ENCODE results near the gene PEPD.
A peak's percentile ranks its signal among the peaks of the same experiment; 100 is the strongest.

Gene PEPD

DNA sequence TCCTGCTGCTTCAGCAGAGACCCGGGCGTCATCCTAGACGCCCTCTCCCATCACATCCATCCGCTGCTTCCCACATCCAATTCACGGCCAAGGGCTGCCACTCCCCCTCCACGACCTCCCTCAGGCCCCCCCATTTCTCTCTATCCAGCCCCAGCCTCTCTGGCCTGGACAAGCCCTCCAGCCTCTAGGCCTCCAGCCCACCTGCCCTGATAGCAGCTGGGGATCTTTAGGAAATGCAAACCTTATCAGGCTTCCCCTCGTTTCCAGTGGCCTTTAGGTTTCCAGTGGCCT lies 51.6 kb downstream of the PEPD start:
- no peak overlapping the region for H3K4ac ChIP-seq (ENCODE audit: low read depth in 1 of 2, low read length in 2 of 2)
- 88% methylated on average over 7 of the region's 7 CpGs for WGBS
- no peak overlapping the region for H2BK12ac ChIP-seq (ENCODE audit: low read length in 2 of 2)
- H2AK5ac ChIP-seq (ENCODE audit: low read length, severe bottlenecking), result no peak overlapping the region
- no peak overlapping the region for H2BK5ac ChIP-seq (ENCODE audit: low read depth, low read length, poor library complexity, severe bottlenecking)
- H4K8ac ChIP-seq (ENCODE audit: low read length), result no peak overlapping the region
- no peak overlapping the region for H3K27ac ChIP-seq (ENCODE audit: low read length, poor library complexity, severe bottlenecking)
- H3K9me3 ChIP-seq (ENCODE audit: control insufficient read depth, low read length), result no peaks in the 10 kb centered on the region
- no peaks in the 10 kb centered on the region for H3K27me3 ChIP-seq (ENCODE audit: control insufficient read depth in 1 of 2, insufficient read depth in 1 of 2, low read length in 2 of 2)
- no peaks in the 10 kb centered on the region for H3K79me1 ChIP-seq (replicated peaks; ENCODE audit: low read length, poor library complexity, severe bottlenecking)
- H3K4me3 ChIP-seq (ENCODE audit: insufficient read depth in 1 of 2, low read depth in 1 of 2, low read length in 2 of 2), result no peak overlapping the region
- H3K4me1 ChIP-seq (ENCODE audit: control insufficient read depth, insufficient read depth, low read depth, low read length), result peaks cover 21% of the 10 kb centered on the region
- H4K91ac ChIP-seq (ENCODE audit: low read length), result no peak overlapping the region
- no peak overlapping the region for H2AFZ ChIP-seq (ENCODE audit: low read depth, low read length)
- peaks cover 13 to 26% of the 10 kb centered on the region in 2 experiments for H3K36me3 ChIP-seq (ENCODE audit: control insufficient read depth in 1 of 2, insufficient read depth in 2 of 2, low read depth in 1 of 2, low read length in 2 of 2)
- no peak overlapping the region for H3K14ac ChIP-seq (ENCODE audit: low read length in 2 of 2)
- no peak overlapping the region for H3K4me2 ChIP-seq (ENCODE audit: low read length, poor library complexity, severe bottlenecking)
- H2BK120ac ChIP-seq (ENCODE audit: low read depth, low read length), result no peak overlapping the region
- DNase-seq, result no peak
- H3K23ac ChIP-seq (ENCODE audit: low read length in 2 of 2), result no peak overlapping the region
- H3K9ac ChIP-seq (ENCODE audit: low read length), result no peak overlapping the region
- H3K18ac ChIP-seq (ENCODE audit: low read depth in 1 of 2, low read length in 2 of 2), result no peak overlapping the region
- H2BK15ac ChIP-seq (ENCODE audit: low read depth, poor library complexity, severe bottlenecking), result no peak overlapping the region

DNA sequence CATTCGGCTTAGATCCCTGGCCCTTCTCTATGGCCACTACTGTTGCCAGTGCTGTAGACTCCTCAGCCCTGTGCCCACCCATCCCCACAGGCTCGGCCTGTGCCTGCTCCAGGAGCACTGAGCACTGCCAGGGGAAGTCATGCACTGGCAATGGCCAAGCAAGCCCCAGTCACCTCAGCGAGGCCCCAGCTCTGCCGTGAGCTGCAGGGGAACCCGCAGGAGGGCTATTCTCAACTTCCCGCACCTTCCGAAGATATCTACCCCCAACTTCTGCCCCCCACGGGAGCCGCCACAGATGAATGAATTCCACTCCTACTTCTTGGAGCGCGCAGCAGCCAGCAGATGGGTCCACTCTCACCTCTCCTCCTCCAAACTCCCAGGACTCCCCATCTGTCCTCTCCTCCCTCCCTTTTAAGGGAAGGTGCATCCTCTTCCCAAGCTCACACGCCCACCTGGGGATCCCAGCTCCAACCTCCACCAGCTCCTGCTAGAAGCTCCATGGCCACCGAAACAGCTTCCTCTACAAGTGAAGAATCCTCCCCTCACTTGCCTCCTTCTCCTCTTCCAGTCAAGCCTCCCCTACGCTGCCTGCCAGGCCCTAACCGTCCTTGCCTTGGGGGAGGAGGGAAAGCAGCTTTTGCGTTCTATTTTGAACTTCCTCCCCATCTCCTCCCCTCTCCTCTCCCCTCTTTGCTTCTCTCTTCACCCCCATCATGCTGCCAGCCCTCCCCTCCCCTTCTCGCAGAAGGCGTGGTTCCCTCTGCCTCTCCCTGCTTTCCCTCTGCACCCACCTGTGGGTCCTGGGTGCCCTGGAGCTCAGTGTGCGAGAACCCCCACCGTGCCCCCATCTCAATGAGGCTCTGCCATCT lies 52.2 kb downstream of the PEPD start:
- Histone ChIP-seq H3K4me3 (ENCODE audit: insufficient read depth in 1 of 2, low read depth in 1 of 2, low read length in 2 of 2) (no peak overlapping the region), H3K27ac (ENCODE audit: low read length, poor library complexity, severe bottlenecking) (no peak overlapping the region), H3K18ac (ENCODE audit: low read depth in 1 of 2, low read length in 2 of 2) (no peak overlapping the region), H2BK5ac (ENCODE audit: low read depth, low read length, poor library complexity, severe bottlenecking) (no peak overlapping the region), H2AK5ac (ENCODE audit: low read length, severe bottlenecking) (no peak overlapping the region), H3K4ac (ENCODE audit: low read depth in 1 of 2, low read length in 2 of 2) (no peak overlapping the region), H3K27me3 (ENCODE audit: control insufficient read depth in 1 of 2, insufficient read depth in 1 of 2, low read length in 2 of 2) (no peaks in the 10 kb centered on the region), H2BK15ac (ENCODE audit: low read depth, poor library complexity, severe bottlenecking) (no peak overlapping the region), H3K36me3 (ENCODE audit: control insufficient read depth in 1 of 2, insufficient read depth in 2 of 2, low read depth in 1 of 2, low read length in 2 of 2) (peaks cover 12 to 24% of the 10 kb centered on the region in 2 experiments), H3K79me1 (replicated peaks; ENCODE audit: low read length, poor library complexity, severe bottlenecking) (no peaks in the 10 kb centered on the region), H2AFZ (ENCODE audit: low read depth, low read length) (no peak overlapping the region), H3K4me2 (ENCODE audit: low read length, poor library complexity, severe bottlenecking) (no peak overlapping the region), H4K91ac (ENCODE audit: low read length) (no peak overlapping the region), H3K9me3 (ENCODE audit: control insufficient read depth, low read length) (no peaks in the 10 kb centered on the region), H3K9ac (ENCODE audit: low read length) (no peak overlapping the region), H2BK12ac (ENCODE audit: low read length in 2 of 2) (no peak overlapping the region), H2BK120ac (ENCODE audit: low read depth, low read length) (no peak overlapping the region), H3K14ac (ENCODE audit: low read length in 2 of 2) (no peak overlapping the region), H4K8ac (ENCODE audit: low read length) (no peak overlapping the region), H3K4me1 (ENCODE audit: control insufficient read depth, insufficient read depth, low read depth, low read length) (peaks cover 21% of the 10 kb centered on the region), H3K23ac (ENCODE audit: low read length in 2 of 2) (no peak overlapping the region)
- WGBS, result 92% methylated on average over 20 of the region's 20 CpGs
- no peak for DNase-seq

DNA sequence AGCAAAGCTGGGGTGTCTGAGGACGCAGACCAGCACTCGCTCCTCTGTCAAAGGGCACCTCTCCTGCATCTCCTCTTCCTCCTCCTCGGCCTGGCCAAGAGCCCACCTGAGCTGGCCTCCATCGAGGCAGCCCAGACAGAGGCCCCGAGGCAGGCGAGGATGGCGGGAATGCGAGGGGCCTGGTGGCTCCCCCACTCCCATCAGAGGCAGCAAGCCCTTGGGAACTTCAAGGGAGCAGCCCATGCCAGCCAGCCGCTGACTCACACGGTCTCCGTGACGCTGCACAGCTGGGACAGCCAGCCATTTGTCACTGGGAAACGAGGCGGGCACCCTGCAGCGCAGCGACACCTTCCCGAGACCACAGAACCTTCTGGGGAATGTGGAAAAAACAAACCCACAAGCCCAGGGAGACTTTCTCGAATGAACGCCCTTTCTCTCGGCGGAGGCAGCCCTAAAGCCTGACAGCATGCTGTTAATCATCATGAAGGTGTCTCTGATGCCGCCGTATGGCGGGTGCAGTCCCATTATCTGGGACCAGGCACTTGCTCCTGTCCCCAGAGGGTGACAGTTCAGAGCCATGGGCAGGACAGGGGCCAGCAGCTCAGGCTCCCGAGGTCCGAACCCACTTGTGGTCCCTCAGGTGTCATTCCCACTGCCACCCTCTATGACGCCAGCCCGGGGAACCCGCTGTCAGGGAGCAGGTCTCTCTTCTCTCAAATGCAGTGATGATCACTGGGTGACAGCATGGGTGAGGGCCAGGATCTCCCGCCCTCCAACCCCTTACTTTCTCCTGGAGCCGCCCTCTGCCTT lies 53.0 kb downstream of the PEPD start:
- DNase-seq, result peak; percentile 12
- Histone ChIP-seq H3K27me3 (ENCODE audit: control insufficient read depth in 1 of 2, insufficient read depth in 1 of 2, low read length in 2 of 2) (no peaks in the 10 kb centered on the region), H4K8ac (ENCODE audit: low read length) (no peak overlapping the region), H2BK12ac (ENCODE audit: low read length in 2 of 2) (no peak overlapping the region), H3K36me3 (ENCODE audit: control insufficient read depth in 1 of 2, insufficient read depth in 2 of 2, low read depth in 1 of 2, low read length in 2 of 2) (peaks cover 18 to 29% of the 10 kb centered on the region in 2 experiments), H3K9ac (ENCODE audit: low read length) (no peak overlapping the region), H3K4me2 (ENCODE audit: low read length, poor library complexity, severe bottlenecking) (no peak overlapping the region), H3K9me3 (ENCODE audit: control insufficient read depth, low read length) (no peaks in the 10 kb centered on the region), H3K23ac (ENCODE audit: low read length in 2 of 2) (no peak overlapping the region), H2BK5ac (ENCODE audit: low read depth, low read length, poor library complexity, severe bottlenecking) (no peak overlapping the region), H2BK15ac (ENCODE audit: low read depth, poor library complexity, severe bottlenecking) (no peak overlapping the region), H2AK5ac (ENCODE audit: low read length, severe bottlenecking) (no peak overlapping the region), H3K79me1 (replicated peaks; ENCODE audit: low read length, poor library complexity, severe bottlenecking) (no peaks in the 10 kb centered on the region), H3K27ac (ENCODE audit: low read length, poor library complexity, severe bottlenecking) (no peak overlapping the region), H3K14ac (ENCODE audit: low read length in 2 of 2) (no peak overlapping the region), H4K91ac (ENCODE audit: low read length) (no peak overlapping the region), H3K18ac (ENCODE audit: low read depth in 1 of 2, low read length in 2 of 2) (no peak overlapping the region), H3K4ac (ENCODE audit: low read depth in 1 of 2, low read length in 2 of 2) (no peak overlapping the region), H3K4me3 (ENCODE audit: insufficient read depth in 1 of 2, low read depth in 1 of 2, low read length in 2 of 2) (no peak overlapping the region), H3K4me1 (ENCODE audit: control insufficient read depth, insufficient read depth, low read depth, low read length) (peaks cover 19% of the 10 kb centered on the region), H2AFZ (ENCODE audit: low read depth, low read length) (no peak overlapping the region), H2BK120ac (ENCODE audit: low read depth, low read length) (no peak overlapping the region)
- WGBS, result 74% methylated on average over 31 of the region's 31 CpGs

DNA sequence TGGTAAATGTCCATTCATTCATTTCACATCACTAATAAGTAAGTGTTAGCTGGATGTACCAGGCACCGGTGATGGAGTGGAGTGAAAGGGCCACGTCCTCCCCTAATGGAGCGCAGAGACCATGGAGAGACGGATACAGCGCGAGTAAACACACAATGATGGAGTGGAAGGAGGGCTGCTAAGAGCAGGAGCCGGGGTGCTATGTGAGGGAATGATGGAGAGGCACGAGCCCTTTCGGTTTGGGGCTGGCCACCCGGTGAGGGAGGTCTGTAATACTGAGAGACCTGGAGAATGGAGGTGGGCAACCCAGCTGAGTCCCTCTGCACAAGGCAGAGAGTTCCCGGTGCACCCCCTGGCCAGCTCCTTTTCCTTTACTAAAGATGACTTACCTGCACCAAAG lies 53.7 kb downstream of the PEPD start:
- no peak for DNase-seq
- no peak overlapping the region for H3K9ac ChIP-seq (ENCODE audit: low read length)
- H3K79me1 ChIP-seq (replicated peaks; ENCODE audit: low read length, poor library complexity, severe bottlenecking), result no peaks in the 10 kb centered on the region
- H3K14ac ChIP-seq (ENCODE audit: low read length in 2 of 2), result no peak overlapping the region
- no peak overlapping the region for H2BK15ac ChIP-seq (ENCODE audit: low read depth, poor library complexity, severe bottlenecking)
- no peak overlapping the region for H3K4me2 ChIP-seq (ENCODE audit: low read length, poor library complexity, severe bottlenecking)
- no peaks in the 10 kb centered on the region for H3K27me3 ChIP-seq (ENCODE audit: control insufficient read depth in 1 of 2, insufficient read depth in 1 of 2, low read length in 2 of 2)
- no peak overlapping the region for H4K8ac ChIP-seq (ENCODE audit: low read length)
- peaks cover 24 to 29% of the 10 kb centered on the region in 2 experiments for H3K36me3 ChIP-seq (ENCODE audit: control insufficient read depth in 1 of 2, insufficient read depth in 2 of 2, low read depth in 1 of 2, low read length in 2 of 2)
- H3K9me3 ChIP-seq (ENCODE audit: control insufficient read depth, low read length), result no peaks in the 10 kb centered on the region
- no peak overlapping the region for H3K4ac ChIP-seq (ENCODE audit: low read depth in 1 of 2, low read length in 2 of 2)
- no peak overlapping the region for H2AFZ ChIP-seq (ENCODE audit: low read depth, low read length)
- H4K91ac ChIP-seq (ENCODE audit: low read length), result no peak overlapping the region
- H3K23ac ChIP-seq (ENCODE audit: low read length in 2 of 2), result no peak overlapping the region
- no peak overlapping the region for H2BK120ac ChIP-seq (ENCODE audit: low read depth, low read length)
- H3K18ac ChIP-seq (ENCODE audit: low read depth in 1 of 2, low read length in 2 of 2), result no peak overlapping the region
- peaks cover 17% of the 10 kb centered on the region for H3K4me1 ChIP-seq (ENCODE audit: control insufficient read depth, insufficient read depth, low read depth, low read length)
- H2BK5ac ChIP-seq (ENCODE audit: low read depth, low read length, poor library complexity, severe bottlenecking), result no peak overlapping the region
- no peak overlapping the region for H2AK5ac ChIP-seq (ENCODE audit: low read length, severe bottlenecking)
- H3K4me3 ChIP-seq (ENCODE audit: insufficient read depth in 1 of 2, low read depth in 1 of 2, low read length in 2 of 2), result no peak overlapping the region
- no peak overlapping the region for H3K27ac ChIP-seq (ENCODE audit: low read length, poor library complexity, severe bottlenecking)
- over 99% methylated on average over 11 of the region's 11 CpGs for WGBS
- no peak overlapping the region for H2BK12ac ChIP-seq (ENCODE audit: low read length in 2 of 2)

Measured in mesenchymal stem cell (in vitro differentiated cells and primary cell).